Measurements from ENCODE around the gene MKLN1.

DNA sequence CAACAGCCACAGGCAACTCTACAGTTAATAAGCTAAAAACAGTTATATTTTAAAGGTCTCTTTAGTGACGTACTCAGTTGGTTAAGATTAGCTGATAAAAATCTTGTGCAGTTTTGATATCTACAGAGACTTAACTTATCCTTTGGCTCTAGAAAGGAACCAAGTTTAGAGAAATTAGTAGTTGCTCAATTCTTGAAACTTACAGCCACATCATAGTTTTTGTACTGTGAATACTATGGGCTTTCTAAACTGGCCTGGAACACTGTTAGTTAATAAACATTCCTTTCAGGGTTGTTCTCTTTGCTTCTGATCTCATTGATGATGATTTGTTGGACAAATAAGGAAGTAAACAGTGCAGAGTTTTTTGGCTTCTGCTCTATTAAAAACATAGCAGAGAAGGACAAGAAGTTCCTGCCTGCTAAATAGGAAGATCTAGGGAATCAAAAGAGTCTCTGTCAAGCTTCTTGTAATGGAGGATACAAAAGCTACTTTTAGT, 73.1 kb downstream of the MKLN1 start:
- TF ChIP-seq, protein P1, sequence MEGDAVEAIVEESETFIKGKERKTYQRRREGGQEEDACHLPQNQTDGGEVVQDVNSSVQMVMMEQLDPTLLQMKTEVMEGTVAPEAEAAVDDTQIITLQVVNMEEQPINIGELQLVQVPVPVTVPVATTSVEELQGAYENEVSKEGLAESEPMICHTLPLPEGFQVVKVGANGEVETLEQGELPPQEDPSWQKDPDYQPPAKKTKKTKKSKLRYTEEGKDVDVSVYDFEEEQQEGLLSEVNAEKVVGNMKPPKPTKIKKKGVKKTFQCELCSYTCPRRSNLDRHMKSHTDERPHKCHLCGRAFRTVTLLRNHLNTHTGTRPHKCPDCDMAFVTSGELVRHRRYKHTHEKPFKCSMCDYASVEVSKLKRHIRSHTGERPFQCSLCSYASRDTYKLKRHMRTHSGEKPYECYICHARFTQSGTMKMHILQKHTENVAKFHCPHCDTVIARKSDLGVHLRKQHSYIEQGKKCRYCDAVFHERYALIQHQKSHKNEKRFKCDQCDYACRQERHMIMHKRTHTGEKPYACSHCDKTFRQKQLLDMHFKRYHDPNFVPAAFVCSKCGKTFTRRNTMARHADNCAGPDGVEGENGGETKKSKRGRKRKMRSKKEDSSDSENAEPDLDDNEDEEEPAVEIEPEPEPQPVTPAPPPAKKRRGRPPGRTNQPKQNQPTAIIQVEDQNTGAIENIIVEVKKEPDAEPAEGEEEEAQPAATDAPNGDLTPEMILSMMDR (IDR thresholded peaks at IDR 0.05; ENCODE audit: insufficient read depth, low read length, poor library complexity, severe bottlenecking) = no peak
- no peak for TF ChIP-seq EZH2phosphoT487 (conservative IDR thresholded peaks at IDR 0.05; ENCODE audit: low read length)

Measured in SU-DHL-6 (cell line).